ENCODE data around the gene IGFLR1.
"Not testable (repeated sequence)": the region's sequence is repeated elsewhere in the genome, so short reads cannot be mapped to it uniquely, and the experiment has no call there.

The IGFLR1 gene

GRCh38 chr19:35703343-35703742, 38.9 kb downstream of the IGFLR1 start:
- FAIRE-seq: no peak

GRCh38 chr19:35702223-35703012, 39.8 kb downstream of the IGFLR1 start:
- peak; percentile 89 for FAIRE-seq

- no peak for FAIRE-seq
Observed at GRCh38 chr19:35696835-35697234, 45.4 kb downstream of the IGFLR1 start.

GRCh38 chr19:35695895-35696422, 46.3 kb downstream of the IGFLR1 start:
- no peak for FAIRE-seq

- FAIRE-seq: peak; percentile 60
Observed at GRCh38 chr19:35693835-35694599, 48.2 kb downstream of the IGFLR1 start.

GRCh38 chr19:35693422-35693821, 48.8 kb downstream of the IGFLR1 start:
- FAIRE-seq: no peak

GRCh38 chr19:35692010-35692409, 50.2 kb downstream of the IGFLR1 start:
- FAIRE-seq: no peak

GRCh38 chr19:35691106-35691505, 51.1 kb downstream of the IGFLR1 start:
- not testable (repeated sequence) for FAIRE-seq

- no peak for FAIRE-seq
Observed at GRCh38 chr19:35689836-35690235, 52.4 kb downstream of the IGFLR1 start.

All from islet of Langerhans (tissue), 1 donor.